Liver (tissue), 9 donors: ENCODE results near the gene PYDC1. TPM values are rescaled to one million over a fixed set of nuclear protein-coding genes. Genes with fewer than 3 reads are reported as not detected.
A peak's percentile ranks its signal among the peaks of the same experiment; 100 is the strongest.

ENCODE experiments used
- DNase-seq: peaks from one replicate; pipeline ENCODE4 v3.0.0-alpha.2; 2017; ENCODE audit warnings: low spot score
- H3K27ac ChIP-seq, 2 donors: one replicate each; pipeline ENCODE4 v1.7.0; 2013; ENCODE audit warnings: inconsistent platforms in 2 of 2, low read length in 2 of 2, control low read depth in 1 of 2, low read depth in 1 of 2, mild to moderate bottlenecking in 1 of 2
- H3K27me3 ChIP-seq, 4 donors: one replicate each; pipeline versions ENCODE4 v1.6.1 to v1.7.0; 2013; ENCODE audit warnings: low read length in 3 of 4, inconsistent platforms in 1 of 4, mild to moderate bottlenecking in 1 of 4, moderate library complexity in 1 of 4; ENCODE audit not compliant: control insufficient read depth in 4 of 4, insufficient read depth in 4 of 4
- H3K36me3 ChIP-seq, 4 donors: one replicate each; pipeline versions ENCODE4 v1.6.1 to v1.7.0; 2013; ENCODE audit warnings: low read length in 3 of 4, mild to moderate bottlenecking in 3 of 4, low read depth in 1 of 4, moderate library complexity in 1 of 4; ENCODE audit not compliant: control insufficient read depth in 4 of 4, insufficient read depth in 3 of 4
- H3K4me1 ChIP-seq, 4 donors: one replicate each; pipeline versions ENCODE4 v1.6.1 to v1.7.0; 2013; ENCODE audit warnings: low read length in 3 of 4, mild to moderate bottlenecking in 3 of 4, moderate library complexity in 1 of 4; ENCODE audit not compliant: control insufficient read depth in 4 of 4, insufficient read depth in 4 of 4
- H3K4me3 ChIP-seq, 3 donors: one replicate each; pipeline versions ENCODE4 v1.6.1 to v1.7.0; 2013; ENCODE audit warnings: low read length in 3 of 3, control low read depth in 1 of 3, low read depth in 1 of 3, mild to moderate bottlenecking in 1 of 3
- H3K9ac ChIP-seq, 2 donors: one replicate each; pipeline ENCODE4 v1.7.0; 2013; ENCODE audit warnings: low read length in 2 of 2, mild to moderate bottlenecking in 2 of 2, moderate library complexity in 2 of 2, control low read depth in 1 of 2, low read depth in 1 of 2
- H3K9me3 ChIP-seq, 4 donors: one replicate each; pipeline versions ENCODE4 v1.6.1 to v1.7.0; 2013; ENCODE audit warnings: low read length in 3 of 4; ENCODE audit not compliant: control insufficient read depth in 4 of 4
- FOXA1 ChIP-seq: IDR thresholded peaks from 2 replicates; pipeline ENCODE4 v1.6.1; 2016; ENCODE audit warnings: antibody characterized with exemption
- FOXA2 ChIP-seq: IDR thresholded peaks from 2 replicates; pipeline ENCODE4 v1.6.1; 2016; ENCODE audit warnings: antibody characterized with exemption
- GABPA ChIP-seq, 2 donors: IDR thresholded peaks in 1 of 2; conservative IDR thresholded peaks in 1 of 2; 2 replicates each; pipeline ENCODE4 v1.6.1; 2016; ENCODE audit warnings: antibody characterized with exemption in 2 of 2, mild to moderate bottlenecking in 1 of 2, moderate library complexity in 1 of 2
- HNF4A ChIP-seq, 2 donors: conservative IDR thresholded peaks; 2 replicates each; pipeline ENCODE4 v1.6.1; 2016; ENCODE audit warnings: antibody characterized with exemption in 2 of 2, mild to moderate bottlenecking in 2 of 2
- HNF4G ChIP-seq: IDR thresholded peaks from 2 replicates; pipeline ENCODE4 v1.6.1; 2016; ENCODE audit warnings: antibody characterized with exemption
- JUND ChIP-seq, 2 donors: IDR thresholded peaks; 2 replicates each; pipeline ENCODE4 v1.6.1; 2016; ENCODE audit warnings: antibody characterized with exemption in 2 of 2
- NR2F2 ChIP-seq: IDR thresholded peaks from 2 replicates; pipeline ENCODE4 v1.6.1; 2016; ENCODE audit warnings: antibody characterized with exemption
- RAD21 ChIP-seq, 2 donors: IDR thresholded peaks; 2 replicates each; pipeline ENCODE4 v1.6.1; 2016; ENCODE audit warnings: antibody characterized with exemption in 2 of 2, mild to moderate bottlenecking in 2 of 2
- RXRA ChIP-seq, 2 donors: IDR thresholded peaks; 2 replicates each; pipeline ENCODE4 v1.6.1; 2017 to 2018; ENCODE audit warnings: antibody characterized with exemption in 2 of 2, mild to moderate bottlenecking in 1 of 2
- SP1 ChIP-seq: IDR thresholded peaks from 2 replicates; pipeline ENCODE4 v1.6.1; 2018; ENCODE audit warnings: antibody characterized with exemption, mild to moderate bottlenecking
- TAF1 ChIP-seq: conservative IDR thresholded peaks from 2 replicates; pipeline ENCODE4 v1.6.1; 2016; ENCODE audit warnings: antibody characterized with exemption, mild to moderate bottlenecking
- YY1 ChIP-seq: IDR thresholded peaks from 2 replicates; pipeline ENCODE4 v1.6.1; 2016; ENCODE audit warnings: antibody characterized with exemption, mild to moderate bottlenecking
- WGBS: extraction: QIAGEN DNeasy Blood & Tissue Kit; methylation state at CpG from one replicate; pipeline ENCODE4 v1.1.7; 2013; 5-methylcytosine and 5-hydroxymethylcytosine counted together
- polyA plus RNA-seq, 2 donors: library from polyadenylated mRNA; stranded (reverse) in 1 of 2; unstranded in 1 of 2; fragments of 200-250 nt in 1 of 2; fragments of >200 nt in 1 of 2; fragmentation: Nextera tagmentation in 1 of 2; extraction: Ambion mirVana in 1 of 2; gene quantifications; one replicate each; pipeline versions ENCODE4 v1.2.1 to v1.2.3, GENCODE V29; 2013 to 2015
- total RNA-seq, 2 donors: library from RNA; depleted of rRNA; stranded (reverse); fragments of >200 nt; gene quantifications; one replicate each; pipeline ENCODE4 v1.2.3, GENCODE V29; 2014
- TF ChIP-seq, protein P1 (sequence below): IDR thresholded peaks from 2 replicates; pipeline ENCODE4 v1.6.1; 2016; ENCODE audit warnings: antibody characterized with exemption
- TF ChIP-seq, protein P2 (sequence below): fragments of 150-350 bp; IDR thresholded peaks from 2 replicates; pipeline ENCODE4 v1.5.1; 2017; ENCODE audit warnings: improper control_type of control experiment, low read depth, low read length; ENCODE audit not compliant: missing input control
- TF ChIP-seq, protein P3 (sequence below): IDR thresholded peaks from 2 replicates; pipeline ENCODE4 v1.6.1; 2016; ENCODE audit warnings: antibody characterized with exemption
- TF ChIP-seq, protein P4 (sequence below): IDR thresholded peaks from 2 replicates; pipeline ENCODE4 v1.6.1; 2016; ENCODE audit warnings: antibody characterized with exemption
- TF ChIP-seq, protein P5 (sequence below): IDR thresholded peaks from 2 replicates; pipeline ENCODE4 v1.6.1; 2016; ENCODE audit warnings: antibody characterized with exemption, mild to moderate bottlenecking
- donor health status: healthy.
- donor health status: healthy.
- donor health status: healthy.
- donor health status: healthy.
- donor health status: healthy.

Gene PYDC1
- total and polyA plus RNA-seq, 4 donors, result not detected

DNA sequence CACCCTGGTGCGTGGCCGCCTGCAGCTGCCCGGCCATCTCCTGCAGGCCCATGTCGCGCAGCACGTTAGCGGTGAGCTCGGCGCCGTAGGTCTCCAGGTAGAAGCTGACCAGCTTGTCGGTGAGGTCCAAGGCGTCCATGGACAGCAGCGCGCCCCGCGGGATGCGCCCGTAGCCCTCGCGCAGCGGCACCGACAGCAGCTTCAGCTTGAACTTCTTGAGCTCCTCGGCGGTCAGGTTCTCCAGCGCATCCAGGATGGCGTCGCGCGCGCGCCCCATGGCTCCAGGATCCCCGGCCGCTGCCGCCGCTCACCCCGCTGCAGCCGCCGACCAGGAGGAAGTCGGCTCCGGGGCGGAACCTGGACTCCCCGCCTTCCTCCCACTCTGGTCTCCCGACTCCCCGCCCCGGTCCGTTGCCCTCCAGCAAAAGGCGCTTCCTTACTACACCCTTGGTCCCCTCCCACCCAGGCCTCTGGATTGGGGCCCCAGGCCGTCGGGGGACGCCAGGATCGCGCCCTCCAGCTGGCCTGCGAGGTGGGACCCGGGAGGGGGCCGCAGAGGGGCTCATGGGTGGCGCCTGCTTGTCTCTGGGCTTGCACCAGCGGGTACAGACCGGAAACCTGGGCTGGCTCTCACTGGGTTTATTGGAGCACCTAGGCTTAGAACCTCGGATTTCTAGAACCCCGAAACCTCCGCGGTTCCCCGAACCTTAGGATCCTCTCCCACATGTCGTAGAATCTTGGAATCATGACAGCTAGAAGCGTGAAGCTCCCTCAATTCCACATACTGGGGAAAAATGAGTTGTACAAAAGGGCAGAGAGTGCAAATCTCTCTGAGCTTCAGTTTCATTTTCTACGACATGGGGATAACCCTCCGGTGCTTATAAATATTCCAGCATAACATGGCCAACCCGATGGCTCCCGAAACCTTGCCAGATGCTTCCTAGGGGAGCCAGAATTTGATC, 14.2 kb downstream of the PYDC1 start, which contains the start of gene PYCARD:
PYCARD (minus strand) TSS at position 347 of the 962 bp plus-strand sequence; CDS start at position 277, 70 bp downstream.
- H3K27ac ChIP-seq, result peak within 1 kb of the TSS; percentile 36 to 63
- peak within 1 kb of the TSS; percentile 57 to 69 (median 67) for H3K4me3 ChIP-seq
- TF ChIP-seq, protein P1, sequence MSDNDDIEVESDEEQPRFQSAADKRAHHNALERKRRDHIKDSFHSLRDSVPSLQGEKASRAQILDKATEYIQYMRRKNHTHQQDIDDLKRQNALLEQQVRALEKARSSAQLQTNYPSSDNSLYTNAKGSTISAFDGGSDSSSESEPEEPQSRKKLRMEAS, result no peak
- TF ChIP-seq HNF4G, result no peak
- TF ChIP-seq GABPA (IDR thresholded peaks at IDR 0.05 in 1 of 2, conservative IDR thresholded peaks at IDR 0.05 in 1 of 2), result no peak
- no peak for TF ChIP-seq RAD21 (IDR thresholded peaks at IDR 0.05)
- peaks cover 0 to 24% (median 13%) of the 10 kb centered on the region in 4 donors for H3K4me1 ChIP-seq
- H3K36me3 ChIP-seq, result no peaks in the 10 kb centered on the region
- peak within 1 kb of the TSS in 1 of 2 donors; percentile 18 for H3K9ac ChIP-seq
- DNase-seq, result no peak
- 11% methylated on average over 69 of the region's 69 CpGs for WGBS
- no peaks in the 10 kb centered on the region for H3K9me3 ChIP-seq
- H3K27me3 ChIP-seq, result no peaks in the 10 kb centered on the region

DNA sequence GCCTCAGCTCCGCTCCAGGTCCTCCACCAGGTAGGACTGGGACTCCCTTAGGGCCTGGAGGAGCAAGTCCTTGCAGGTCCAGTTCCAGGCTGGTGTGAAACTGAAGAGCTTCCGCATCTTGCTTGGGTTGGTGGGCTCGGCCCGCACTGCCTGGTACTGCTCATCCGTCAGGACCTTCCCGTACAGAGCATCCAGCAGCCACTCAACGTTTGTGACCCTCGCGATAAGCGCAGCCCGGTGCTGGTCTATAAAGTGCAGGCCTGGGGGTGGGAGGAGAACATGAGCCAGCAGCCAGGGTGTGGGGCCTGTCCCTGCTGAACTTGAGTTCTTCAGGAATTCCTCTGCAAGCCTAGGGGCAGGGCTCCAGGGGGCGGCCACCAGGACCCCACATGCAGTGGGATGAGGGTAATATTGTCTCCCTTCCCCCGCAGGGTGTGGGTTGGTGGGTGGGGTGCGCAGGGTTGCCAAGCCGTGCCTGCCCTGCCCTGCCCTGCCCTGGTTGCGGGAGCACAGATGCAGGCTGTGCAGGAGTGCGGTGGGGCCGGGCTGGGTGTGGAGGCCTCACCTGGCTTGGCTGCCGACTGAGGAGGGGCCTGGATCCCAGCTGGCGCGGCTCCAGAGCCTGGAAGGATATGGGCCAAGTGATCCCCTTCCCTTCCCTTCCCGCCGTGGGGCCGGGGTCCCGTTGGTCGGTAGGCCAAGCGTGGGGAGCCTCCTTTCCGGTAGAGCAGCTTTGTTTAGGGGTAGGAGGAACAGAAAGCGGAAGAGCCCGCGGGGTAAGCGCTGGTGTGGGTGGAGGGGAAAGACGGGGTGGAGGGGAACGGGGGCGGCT, 15.1 kb downstream of the PYDC1 start:
- H3K9me3 ChIP-seq, result no peaks in the 10 kb centered on the region
- DNase-seq, result no peak
- 25% methylated on average over 35 of the region's 35 CpGs for WGBS

More for the DNA sequence above, 15.1 kb downstream of the PYDC1 start:
- Histone ChIP-seq H3K36me3 (peaks cover 0 to 1% (median 0%) of the 10 kb centered on the region in 4 donors), H3K27ac (peak overlapping the region in 1 of 2 donors; percentile 36), H3K27me3 (no peaks in the 10 kb centered on the region), H3K4me1 (peaks cover 0 to 24% (median 13%) of the 10 kb centered on the region in 4 donors), H3K4me3 (peak overlapping the region; percentile 57 to 69 (median 67)), H3K9ac (no peak overlapping the region)
- TF ChIP-seq, protein P2, sequence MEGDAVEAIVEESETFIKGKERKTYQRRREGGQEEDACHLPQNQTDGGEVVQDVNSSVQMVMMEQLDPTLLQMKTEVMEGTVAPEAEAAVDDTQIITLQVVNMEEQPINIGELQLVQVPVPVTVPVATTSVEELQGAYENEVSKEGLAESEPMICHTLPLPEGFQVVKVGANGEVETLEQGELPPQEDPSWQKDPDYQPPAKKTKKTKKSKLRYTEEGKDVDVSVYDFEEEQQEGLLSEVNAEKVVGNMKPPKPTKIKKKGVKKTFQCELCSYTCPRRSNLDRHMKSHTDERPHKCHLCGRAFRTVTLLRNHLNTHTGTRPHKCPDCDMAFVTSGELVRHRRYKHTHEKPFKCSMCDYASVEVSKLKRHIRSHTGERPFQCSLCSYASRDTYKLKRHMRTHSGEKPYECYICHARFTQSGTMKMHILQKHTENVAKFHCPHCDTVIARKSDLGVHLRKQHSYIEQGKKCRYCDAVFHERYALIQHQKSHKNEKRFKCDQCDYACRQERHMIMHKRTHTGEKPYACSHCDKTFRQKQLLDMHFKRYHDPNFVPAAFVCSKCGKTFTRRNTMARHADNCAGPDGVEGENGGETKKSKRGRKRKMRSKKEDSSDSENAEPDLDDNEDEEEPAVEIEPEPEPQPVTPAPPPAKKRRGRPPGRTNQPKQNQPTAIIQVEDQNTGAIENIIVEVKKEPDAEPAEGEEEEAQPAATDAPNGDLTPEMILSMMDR, result no peak
- TF ChIP-seq FOXA2 (no peak), JUND (IDR thresholded peaks at IDR 0.05) (no peak), YY1 (no peak), SP1 (no peak), TAF1 (no peak), RAD21 (IDR thresholded peaks at IDR 0.05) (no peak), HNF4G (no peak), FOXA1 (no peak), GABPA (IDR thresholded peaks at IDR 0.05 in 1 of 2, conservative IDR thresholded peaks at IDR 0.05 in 1 of 2) (no peak), NR2F2 (no peak), HNF4A (conservative IDR thresholded peaks at IDR 0.05) (no peak), RXRA (IDR thresholded peaks at IDR 0.05) (no peak)
- TF ChIP-seq, protein P1, result no peak
- TF ChIP-seq, protein P3, sequence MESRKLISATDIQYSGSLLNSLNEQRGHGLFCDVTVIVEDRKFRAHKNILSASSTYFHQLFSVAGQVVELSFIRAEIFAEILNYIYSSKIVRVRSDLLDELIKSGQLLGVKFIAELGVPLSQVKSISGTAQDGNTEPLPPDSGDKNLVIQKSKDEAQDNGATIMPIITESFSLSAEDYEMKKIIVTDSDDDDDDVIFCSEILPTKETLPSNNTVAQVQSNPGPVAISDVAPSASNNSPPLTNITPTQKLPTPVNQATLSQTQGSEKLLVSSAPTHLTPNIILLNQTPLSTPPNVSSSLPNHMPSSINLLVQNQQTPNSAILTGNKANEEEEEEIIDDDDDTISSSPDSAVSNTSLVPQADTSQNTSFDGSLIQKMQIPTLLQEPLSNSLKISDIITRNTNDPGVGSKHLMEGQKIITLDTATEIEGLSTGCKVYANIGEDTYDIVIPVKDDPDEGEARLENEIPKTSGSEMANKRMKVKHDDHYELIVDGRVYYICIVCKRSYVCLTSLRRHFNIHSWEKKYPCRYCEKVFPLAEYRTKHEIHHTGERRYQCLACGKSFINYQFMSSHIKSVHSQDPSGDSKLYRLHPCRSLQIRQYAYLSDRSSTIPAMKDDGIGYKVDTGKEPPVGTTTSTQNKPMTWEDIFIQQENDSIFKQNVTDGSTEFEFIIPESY, result no peak
- TF ChIP-seq, protein P4, sequence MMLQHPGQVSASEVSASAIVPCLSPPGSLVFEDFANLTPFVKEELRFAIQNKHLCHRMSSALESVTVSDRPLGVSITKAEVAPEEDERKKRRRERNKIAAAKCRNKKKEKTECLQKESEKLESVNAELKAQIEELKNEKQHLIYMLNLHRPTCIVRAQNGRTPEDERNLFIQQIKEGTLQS, result no peak
- TF ChIP-seq, protein P5, sequence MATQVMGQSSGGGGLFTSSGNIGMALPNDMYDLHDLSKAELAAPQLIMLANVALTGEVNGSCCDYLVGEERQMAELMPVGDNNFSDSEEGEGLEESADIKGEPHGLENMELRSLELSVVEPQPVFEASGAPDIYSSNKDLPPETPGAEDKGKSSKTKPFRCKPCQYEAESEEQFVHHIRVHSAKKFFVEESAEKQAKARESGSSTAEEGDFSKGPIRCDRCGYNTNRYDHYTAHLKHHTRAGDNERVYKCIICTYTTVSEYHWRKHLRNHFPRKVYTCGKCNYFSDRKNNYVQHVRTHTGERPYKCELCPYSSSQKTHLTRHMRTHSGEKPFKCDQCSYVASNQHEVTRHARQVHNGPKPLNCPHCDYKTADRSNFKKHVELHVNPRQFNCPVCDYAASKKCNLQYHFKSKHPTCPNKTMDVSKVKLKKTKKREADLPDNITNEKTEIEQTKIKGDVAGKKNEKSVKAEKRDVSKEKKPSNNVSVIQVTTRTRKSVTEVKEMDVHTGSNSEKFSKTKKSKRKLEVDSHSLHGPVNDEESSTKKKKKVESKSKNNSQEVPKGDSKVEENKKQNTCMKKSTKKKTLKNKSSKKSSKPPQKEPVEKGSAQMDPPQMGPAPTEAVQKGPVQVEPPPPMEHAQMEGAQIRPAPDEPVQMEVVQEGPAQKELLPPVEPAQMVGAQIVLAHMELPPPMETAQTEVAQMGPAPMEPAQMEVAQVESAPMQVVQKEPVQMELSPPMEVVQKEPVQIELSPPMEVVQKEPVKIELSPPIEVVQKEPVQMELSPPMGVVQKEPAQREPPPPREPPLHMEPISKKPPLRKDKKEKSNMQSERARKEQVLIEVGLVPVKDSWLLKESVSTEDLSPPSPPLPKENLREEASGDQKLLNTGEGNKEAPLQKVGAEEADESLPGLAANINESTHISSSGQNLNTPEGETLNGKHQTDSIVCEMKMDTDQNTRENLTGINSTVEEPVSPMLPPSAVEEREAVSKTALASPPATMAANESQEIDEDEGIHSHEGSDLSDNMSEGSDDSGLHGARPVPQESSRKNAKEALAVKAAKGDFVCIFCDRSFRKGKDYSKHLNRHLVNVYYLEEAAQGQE, result no peak
